IPS-18c (cell line): ENCODE data around the gene ISL1.
A peak's percentile ranks its signal among the peaks of the same experiment; 100 is the strongest.

ENCODE experiments used
- H3K4me3 ChIP-seq: 2 replicates; pipeline ENCODE4 v1.7.0; 2013; ENCODE audit warnings: low read depth, mild to moderate bottlenecking, low read length, moderate library complexity; ENCODE audit not compliant: insufficient read depth
- H3K9me3 ChIP-seq: one replicate; pipeline ENCODE4 v1.6.1; 2013; ENCODE audit warnings: mild to moderate bottlenecking, low read length, moderate library complexity; ENCODE audit not compliant: control insufficient read depth, insufficient read depth

The ISL1 gene

DNA sequence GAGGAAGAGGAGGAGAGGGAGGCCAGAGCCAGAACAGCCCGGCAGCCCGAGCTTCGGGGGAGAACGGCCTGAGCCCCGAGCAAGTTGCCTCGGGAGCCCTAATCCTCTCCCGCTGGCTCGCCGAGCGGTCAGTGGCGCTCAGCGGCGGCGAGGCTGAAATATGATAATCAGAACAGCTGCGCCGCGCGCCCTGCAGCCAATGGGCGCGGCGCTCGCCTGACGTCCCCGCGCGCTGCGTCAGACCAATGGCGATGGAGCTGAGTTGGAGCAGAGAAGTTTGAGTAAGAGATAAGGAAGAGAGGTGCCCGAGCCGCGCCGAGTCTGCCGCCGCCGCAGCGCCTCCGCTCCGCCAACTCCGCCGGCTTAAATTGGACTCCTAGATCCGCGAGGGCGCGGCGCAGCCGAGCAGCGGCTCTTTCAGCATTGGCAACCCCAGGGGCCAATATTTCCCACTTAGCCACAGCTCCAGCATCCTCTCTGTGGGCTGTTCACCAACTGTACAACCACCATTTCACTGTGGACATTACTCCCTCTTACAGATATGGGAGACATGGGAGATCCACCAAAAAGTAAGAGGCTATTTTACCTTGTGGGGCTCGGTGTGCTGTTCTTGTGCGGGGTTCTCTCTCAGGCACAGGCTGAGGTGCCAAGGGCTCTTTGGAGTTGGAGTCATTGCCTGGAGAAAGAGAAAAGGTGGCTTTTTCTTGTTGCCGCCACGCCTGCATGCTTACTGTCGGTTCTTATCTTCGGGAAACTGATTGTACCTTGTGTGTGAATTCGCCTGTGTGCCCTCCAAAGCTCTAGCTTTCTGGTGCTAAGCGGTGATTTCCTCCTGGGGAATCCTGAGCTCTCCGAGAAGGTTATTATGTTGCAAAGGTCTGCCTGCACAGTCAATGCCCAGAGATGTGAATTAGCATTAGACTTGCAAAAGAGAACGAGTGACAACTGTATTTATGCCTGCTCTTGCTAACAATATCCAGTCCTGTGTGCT lies at the start of gene ISL1:
Gene ISL1, plus strand, starts transcription at position 318 of the 991 bp plus-strand sequence. Its CDS starts 224 bp downstream, at position 542.
- peak within 1 kb of the TSS; percentile 63 for H3K4me3 ChIP-seq

DNA sequence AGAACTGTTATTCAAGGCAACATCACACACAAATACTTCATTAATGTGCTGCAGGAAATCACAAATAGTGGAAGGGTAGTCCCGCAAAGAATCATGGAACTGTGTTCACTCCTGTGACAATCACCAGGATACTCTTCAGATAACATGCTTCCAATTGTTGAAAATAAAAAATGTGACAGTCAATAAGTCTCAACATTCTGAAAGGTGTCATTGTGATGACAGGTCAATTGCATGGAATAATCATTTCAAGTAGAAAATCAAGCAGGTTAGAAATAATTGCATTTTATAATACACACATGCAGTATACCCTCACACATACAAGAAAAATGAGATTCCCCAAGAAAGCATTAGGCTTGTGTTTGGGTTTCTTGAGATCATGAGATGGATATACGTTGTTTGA lies 46.4 kb upstream of the ISL1 start:
- H3K4me3 ChIP-seq: no peak overlapping the region
- no peaks in the 10 kb centered on the region for H3K9me3 ChIP-seq

More for the DNA sequence above, at the start of gene ISL1:
- no peaks in the 10 kb centered on the region for H3K9me3 ChIP-seq

DNA sequence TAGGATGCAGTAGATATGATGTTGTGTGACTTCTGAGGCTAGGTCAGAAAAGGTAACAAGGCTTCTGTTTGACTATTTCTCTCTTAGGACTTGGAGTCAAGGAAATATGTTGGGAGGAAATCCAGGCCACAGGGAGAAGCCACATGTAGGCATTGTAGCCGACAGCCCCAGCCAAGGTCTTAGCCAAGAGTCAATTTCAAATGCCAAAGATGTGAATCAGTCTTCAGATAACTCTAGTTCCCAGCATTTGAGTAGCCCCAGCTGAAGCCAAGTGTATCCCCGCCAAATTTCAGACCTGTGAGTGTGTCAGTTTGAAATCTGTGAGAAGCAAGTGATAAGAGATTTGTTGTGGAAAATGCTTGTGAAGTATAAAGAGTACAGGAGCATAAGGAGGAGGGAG lies 38.1 kb upstream of the ISL1 start:
- H3K4me3 ChIP-seq: no peak overlapping the region

DNA sequence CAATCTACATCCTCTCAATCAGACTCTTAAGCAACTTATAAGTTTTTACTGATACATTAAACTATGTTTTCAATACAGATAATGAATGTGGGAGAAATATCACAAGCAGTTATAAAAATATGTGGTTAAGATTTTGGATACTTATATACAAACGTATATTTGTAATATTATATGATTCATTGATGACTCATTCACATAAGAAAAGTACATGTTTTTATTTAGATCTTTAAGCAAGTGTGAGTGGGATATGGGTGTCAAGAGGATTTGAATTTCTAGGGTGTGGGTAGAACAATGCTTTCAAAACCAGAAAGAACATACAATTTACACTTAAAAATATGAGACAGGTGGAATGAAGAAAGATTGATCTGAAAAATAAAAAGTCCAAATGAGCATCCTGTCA lies 36.1 kb upstream of the ISL1 start:
- Histone ChIP-seq H3K9me3 (peaks cover 7% of the 10 kb centered on the region), H3K4me3 (no peak overlapping the region)

More for the DNA sequence above, 38.1 kb upstream of the ISL1 start:
- peaks cover 7% of the 10 kb centered on the region for H3K9me3 ChIP-seq

DNA sequence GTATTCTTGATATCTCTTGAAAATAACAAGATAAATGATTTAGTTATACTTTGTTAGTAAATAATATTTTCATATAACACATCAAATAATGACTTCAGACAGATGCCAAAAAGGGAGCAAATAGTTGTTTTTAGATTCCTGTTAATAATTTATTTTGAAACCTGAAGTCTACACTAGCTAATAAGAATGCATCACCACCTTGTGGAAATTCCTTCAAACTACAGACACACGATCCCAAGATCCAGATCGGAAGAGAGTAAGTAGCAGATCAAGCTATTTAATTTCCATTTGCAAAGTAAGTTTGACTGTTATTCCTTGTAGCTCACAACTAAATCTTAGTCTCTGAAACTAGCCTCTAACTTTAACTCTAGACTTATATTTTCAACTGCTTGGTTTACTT lies 35.5 kb upstream of the ISL1 start:
- no peak overlapping the region for H3K4me3 ChIP-seq

DNA sequence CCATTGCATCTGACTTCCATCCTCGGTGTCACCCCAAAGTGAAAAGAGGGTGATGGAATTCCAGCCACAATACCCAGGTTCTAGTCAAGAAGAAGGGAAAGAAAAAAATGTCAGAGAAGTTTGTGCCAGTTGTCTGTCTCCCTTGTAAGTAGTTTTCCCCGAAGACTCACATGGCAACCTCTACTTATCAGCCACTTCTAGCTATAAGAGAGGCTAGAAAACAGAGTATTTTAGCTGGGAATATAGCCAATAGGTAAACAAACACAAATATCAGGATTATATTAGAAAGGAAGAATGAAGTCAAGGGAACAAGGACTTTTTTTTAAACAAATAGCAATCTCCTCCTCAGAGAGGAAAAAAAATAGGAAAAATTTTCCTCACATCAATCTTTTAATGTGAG lies 12.2 kb upstream of the ISL1 start:
- H3K4me3 ChIP-seq: no peak overlapping the region
- no peaks in the 10 kb centered on the region for H3K9me3 ChIP-seq

More for the DNA sequence above, 35.5 kb upstream of the ISL1 start:
- H3K9me3 ChIP-seq: peaks cover 7% of the 10 kb centered on the region

DNA sequence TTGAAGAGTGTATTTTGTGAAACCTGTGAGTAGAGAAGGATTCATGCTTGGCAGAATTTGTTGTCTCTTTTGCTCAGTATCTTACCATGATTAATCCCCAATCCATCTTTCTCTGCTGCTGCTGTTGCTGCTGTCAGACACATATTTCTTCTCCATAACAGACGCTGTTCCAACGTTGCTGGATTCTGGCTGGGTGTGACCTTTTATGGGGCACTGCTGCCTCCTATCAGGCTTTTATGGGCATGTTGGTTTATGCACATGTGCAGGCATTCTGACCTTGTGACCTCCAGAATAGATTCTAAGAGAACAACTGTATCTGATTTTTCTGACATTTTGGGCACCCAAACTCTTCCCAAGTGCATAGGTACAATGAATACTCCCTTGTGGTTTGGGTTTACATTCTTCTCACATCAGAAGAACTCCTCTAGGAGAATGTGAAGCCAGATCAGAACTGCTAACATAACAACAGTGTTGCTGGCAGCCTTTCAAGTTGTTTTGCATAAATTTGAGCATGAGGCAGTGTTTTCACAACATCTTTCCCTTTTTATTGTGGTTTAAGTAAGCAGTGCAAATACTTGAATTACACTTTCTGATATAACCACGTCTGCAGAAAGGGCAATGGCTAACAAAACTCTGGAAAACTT lies 9.2 kb upstream of the ISL1 start:
- Histone ChIP-seq H3K9me3 (no peaks in the 10 kb centered on the region), H3K4me3 (no peak overlapping the region)

DNA sequence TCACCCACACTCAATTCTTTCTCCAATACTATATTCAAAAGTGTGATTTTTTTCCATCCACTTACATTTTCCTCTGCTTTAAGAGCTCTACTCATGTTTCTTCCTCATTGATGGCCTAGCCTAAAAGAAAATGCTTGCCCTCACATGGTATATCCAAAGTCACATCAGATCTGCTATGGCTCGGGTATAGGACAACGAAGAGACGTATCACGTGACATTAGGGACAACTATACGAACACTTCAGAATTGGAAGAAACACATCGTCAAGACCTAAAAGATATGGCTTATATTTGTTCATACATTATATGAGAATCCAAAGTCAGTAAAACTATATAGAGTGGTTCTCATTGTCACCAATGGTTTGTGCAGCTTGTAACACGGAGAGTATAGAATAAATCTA lies 8.2 kb upstream of the ISL1 start:
- H3K9me3 ChIP-seq: no peaks in the 10 kb centered on the region

DNA sequence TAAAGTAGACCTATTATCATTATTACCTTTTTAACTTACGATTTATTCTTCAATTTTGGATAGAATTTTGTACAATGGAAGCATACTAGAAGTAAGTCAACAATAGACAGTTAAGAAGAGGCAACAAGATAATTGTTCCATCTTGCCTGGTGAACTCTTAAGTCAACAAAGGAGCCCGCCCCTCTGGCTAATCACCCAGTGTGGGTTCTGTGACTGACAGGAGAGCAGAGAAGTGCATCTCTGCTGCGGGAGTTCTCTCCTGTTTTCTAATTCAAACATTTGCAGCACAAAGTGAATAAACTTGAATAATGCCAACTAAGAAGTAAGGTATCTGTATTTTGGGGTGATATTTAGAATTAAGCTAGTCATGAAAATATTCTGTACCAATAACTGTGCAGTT lies 6.7 kb upstream of the ISL1 start:
- Histone ChIP-seq H3K4me3 (peak overlapping the region; percentile 29), H3K9me3 (no peaks in the 10 kb centered on the region)

More for the DNA sequence above, 8.2 kb upstream of the ISL1 start:
- no peak overlapping the region for H3K4me3 ChIP-seq

DNA sequence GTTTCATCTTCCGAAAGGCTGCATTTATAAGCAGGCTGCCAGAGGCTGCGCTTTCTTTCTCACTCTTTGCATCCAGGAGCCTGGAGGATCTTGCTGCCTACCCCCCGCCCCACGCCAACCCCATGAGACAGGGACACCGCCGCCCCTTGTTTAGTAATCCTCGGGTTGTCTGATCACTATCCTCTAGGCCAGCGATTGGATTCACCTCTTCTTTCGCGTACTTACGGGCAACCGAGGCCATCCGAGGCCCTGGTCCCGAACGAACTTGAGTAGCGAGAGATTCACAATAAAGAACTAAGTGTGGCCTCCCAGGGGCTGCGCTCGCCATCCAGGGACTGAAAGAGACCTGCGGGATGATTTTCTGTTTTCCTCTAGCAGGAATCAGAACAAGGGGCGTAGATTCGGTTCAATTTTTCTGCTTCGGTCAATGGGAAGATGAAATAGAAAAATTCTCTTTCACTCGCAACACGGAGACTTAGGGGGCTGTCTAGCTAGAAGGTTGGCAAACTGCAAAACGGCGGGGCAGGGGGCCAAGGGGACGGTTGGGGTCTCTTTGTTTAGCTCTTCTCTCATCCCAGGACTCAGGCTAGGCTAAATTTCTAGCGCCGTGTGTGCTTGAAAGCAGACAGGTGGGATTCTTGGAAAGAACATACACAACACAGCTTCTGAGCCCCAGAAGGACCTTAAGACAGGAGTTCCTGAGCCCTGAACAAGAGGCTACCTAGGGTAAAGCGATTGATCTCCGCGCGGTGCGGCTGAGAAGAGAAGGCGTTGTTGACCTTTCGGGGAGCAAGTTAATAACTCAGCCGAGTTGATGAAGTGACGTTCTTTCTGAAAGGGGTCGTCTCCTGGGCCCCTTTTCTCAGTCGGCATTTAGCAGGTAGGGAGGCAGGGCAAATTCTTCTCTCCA lies 5.8 kb upstream of the ISL1 start:
- peak overlapping the region; percentile 31 for H3K4me3 ChIP-seq
- no peaks in the 10 kb centered on the region for H3K9me3 ChIP-seq

DNA sequence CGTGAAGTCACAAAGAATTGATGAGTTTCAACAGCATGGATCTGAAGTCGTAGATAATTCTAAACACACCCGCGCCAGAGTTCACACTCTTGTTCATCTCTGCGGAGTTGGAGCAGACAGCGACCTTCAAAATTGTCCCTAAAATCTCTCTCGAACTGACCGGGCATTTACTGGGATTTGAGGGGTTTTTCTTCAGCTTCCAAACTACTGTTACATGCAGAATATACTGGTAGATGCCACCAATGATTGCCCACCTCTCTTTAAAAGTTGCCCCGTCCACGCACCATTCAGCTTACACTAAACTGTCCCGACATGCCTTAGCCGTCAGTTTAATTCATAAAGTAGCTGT lies 5.2 kb upstream of the ISL1 start:
- Histone ChIP-seq H3K9me3 (no peaks in the 10 kb centered on the region), H3K4me3 (peak overlapping the region; percentile 31; the same call in 1 of the 2 replicates)

DNA sequence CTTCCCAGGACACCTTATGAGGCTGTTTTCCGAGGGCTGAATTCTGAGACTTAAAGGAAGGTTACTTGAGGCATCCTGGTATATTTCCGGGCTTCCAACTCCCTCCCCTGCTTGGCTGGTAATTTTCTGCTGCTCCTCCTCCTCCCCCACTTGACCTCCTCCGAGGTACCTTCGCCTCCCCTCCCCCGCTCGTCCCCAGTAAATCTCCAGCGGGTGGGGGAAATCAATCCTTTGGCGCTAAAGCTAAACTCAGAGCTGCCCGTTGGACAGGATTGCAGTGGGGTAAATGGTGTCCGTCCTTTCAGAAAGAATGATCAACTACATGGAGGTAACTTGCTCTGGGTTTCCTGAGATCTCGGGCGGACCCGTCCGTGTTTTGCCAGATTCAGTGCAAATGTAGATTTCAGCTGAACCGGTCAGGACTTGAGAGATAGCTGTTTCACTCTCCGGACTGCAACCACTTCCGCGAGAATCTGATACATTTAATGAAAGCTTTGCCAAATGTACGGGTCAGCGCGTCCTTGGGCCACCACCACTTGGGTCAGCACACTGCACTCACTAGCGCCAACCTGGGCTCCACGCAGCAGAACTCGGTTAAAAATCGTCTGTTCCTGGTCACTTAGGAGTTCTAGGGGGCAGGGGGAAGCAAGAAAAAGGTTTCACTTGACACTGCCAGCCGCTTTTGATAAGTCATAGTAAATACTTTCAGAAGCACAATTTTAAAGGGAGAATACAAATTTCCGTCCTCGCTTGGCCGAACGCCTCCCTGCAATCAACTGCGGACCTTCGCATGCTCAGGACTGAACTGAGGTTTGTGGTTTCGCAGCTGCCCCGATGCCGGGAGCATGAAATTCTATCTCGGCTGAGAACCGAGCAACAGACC lies 4.6 kb upstream of the ISL1 start:
- Histone ChIP-seq H3K4me3 (peak overlapping the region; percentile 31), H3K9me3 (no peaks in the 10 kb centered on the region)

DNA sequence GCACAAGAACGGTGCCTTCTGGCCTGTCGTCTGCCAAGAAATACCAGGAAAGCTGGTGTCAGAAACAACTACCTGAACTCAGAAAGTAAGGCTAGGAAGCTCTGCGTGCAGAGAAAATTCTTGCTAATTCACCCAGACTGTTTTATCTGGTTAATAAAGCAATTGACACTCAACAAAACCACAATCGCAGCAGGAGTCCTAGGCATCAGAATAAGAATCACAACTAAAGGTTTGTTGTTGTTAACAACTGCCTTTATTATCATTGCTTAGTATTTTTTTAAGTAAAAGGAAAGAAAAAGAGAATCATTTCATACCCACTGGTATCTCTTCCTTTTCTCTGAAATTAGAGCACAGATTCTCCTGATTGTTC lies 3.9 kb upstream of the ISL1 start:
- Histone ChIP-seq H3K9me3 (no peaks in the 10 kb centered on the region), H3K4me3 (peak overlapping the region; percentile 31; the same call in 1 of the 2 replicates)

DNA sequence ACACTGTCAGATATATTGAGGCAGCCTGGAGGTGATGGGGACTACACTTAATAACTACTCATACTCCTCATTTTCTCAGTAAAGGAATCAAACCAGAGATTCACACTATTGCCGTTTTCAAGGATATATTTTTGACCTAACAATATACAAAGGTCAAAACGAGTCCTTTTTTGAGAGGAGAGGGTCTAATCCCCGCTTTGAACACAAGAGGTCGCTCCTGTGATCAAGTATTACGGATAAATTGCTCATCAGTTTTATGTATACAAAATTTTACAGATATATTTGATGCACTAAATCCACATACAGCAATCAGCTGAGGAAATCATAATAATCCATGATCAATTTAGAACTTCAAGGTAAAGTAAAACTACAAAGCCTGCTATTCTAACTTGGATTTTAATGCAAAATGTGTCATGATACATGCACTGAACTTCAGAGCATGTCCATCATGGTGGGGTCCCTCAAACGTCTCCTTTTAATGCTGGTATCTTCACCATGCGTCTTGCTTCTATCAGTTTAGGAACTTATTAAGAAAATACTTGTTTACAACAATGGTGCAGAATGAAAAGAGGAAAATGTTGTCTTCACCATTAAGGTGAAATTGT lies 2.5 kb upstream of the ISL1 start:
- no peaks in the 10 kb centered on the region for H3K9me3 ChIP-seq
- H3K4me3 ChIP-seq: no peak overlapping the region

DNA sequence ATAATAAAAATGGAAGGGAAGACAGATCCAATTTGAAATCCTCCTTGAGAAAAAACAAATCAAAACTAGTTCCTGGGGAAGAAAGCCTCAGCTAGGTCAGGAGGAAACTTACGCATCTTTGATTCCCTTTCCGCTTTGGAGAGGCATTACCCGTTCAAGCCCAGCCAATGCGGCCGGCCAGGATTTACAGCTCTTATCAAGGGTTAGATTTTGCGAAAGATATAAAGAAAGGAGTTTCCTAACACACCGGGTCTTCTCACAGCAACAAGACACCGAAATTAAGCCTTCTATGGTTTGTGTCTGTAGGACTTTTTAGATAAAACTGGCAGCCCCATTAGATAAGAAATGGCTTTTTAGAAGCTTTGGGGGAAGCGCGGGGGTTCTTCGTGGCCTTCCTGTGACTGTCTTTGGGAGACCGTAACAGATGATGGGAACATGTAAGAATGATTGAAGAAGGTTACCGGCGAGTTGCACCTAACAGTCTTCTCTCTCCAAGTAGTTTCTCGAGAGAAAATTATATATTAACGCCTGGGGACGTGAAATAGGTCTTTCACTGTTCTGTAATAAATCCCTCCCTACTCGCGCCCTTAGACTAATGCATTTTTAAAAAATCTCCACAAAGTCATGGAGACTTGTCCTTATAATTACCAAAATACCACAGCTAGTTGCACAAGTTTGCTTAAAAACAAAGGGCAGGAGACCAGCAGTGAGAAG lies 1.3 kb upstream of the ISL1 start:
- no peaks in the 10 kb centered on the region for H3K9me3 ChIP-seq
- peak overlapping the region; percentile 63; the same call in 1 of the 2 replicates for H3K4me3 ChIP-seq
